Activated T-helper 1 cell treated with anti-CD3 and anti-CD28 coated beads, Interleukin-2, amount 50 U/mL, for 16 hours (primary cell): ENCODE measurements around the gene ZNF488.

Experiments
- DNase-seq, 2 donors: peaks; one replicate each; pipeline ENCODE4 v3.0.0-alpha.2; 2020; ENCODE audit warnings: low read depth in 1 of 2, low spot score in 1 of 2

The ZNF488 gene

GRCh38 chr10:47350671-47351640 lies 33.1 kb downstream of the ZNF488 start:
- no peak for DNase-seq

DNA sequence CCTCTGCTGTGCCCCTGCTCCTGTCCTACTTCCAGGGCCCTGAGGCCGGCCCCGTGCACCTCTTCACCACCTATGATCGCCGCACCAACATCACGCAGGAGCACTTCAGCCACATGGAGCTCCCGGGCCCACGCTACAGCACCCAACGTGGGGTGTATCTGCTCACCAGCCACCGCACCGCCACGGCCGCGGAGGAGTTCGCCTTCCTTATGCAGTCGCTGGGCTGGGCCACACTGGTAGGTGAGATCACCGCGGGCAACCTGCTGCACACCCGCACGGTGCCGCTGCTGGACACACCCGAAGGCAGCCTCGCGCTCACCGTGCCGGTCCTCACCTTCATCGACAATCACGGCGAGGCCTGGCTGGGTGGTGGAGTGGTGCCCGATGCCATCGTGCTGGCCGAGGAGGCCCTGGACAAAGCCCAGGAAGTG lies 34.1 kb downstream of the ZNF488 start:
- no peak for DNase-seq

DNA sequence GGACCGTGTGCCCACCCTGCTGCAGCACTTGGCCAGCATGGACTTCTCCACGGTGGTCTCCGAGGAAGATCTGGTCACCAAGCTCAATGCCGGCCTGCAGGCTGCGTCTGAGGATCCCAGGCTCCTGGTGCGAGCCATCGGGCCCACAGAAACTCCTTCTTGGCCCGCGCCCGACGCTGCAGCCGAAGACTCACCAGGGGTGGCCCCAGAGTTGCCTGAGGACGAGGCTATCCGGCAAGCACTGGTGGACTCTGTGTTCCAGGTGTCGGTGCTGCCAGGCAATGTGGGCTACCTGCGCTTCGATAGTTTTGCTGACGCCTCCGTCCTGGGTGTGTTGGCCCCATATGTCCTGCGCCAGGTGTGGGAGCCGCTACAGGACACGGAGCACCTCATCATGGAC lies 34.6 kb downstream of the ZNF488 start:
- DNase-seq, result no peak

GRCh38 chr10:47348661-47349470 lies 35.2 kb downstream of the ZNF488 start:
- no peak for DNase-seq

DNA sequence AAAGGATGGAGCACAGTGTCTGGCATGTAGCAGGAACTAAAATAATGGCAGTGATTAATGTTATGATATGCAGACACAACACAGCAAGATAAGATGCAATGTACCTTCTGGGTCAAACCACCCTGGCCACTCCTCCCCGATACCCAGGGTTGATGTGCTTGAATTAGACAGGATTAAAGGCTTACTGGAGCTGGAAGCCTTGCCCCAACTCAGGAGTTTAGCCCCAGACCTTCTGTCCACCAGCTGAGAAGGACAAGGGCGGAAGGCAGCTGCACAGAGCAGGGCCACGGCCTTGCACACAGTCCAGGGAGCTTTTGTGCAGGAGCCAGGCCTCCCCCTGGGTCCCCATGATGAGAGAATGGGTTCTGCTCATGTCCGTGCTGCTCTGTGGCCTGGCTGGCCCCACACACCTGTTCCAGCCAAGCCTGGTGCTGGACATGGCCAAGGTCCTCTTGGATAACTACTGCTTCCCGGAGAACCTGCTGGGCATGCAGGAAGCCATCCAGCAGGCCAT lies 35.9 kb downstream of the ZNF488 start, which contains the start of gene RBP3:
Gene RBP3 (plus strand): TSS at position 226 of the 514 bp plus-strand sequence. CDS start 122 bp downstream, at position 348.
- DNase-seq, result no peak

- no peak for DNase-seq
Measured at GRCh38 chr10:47347303-47347675, 36.8 kb downstream of the ZNF488 start.

DNA sequence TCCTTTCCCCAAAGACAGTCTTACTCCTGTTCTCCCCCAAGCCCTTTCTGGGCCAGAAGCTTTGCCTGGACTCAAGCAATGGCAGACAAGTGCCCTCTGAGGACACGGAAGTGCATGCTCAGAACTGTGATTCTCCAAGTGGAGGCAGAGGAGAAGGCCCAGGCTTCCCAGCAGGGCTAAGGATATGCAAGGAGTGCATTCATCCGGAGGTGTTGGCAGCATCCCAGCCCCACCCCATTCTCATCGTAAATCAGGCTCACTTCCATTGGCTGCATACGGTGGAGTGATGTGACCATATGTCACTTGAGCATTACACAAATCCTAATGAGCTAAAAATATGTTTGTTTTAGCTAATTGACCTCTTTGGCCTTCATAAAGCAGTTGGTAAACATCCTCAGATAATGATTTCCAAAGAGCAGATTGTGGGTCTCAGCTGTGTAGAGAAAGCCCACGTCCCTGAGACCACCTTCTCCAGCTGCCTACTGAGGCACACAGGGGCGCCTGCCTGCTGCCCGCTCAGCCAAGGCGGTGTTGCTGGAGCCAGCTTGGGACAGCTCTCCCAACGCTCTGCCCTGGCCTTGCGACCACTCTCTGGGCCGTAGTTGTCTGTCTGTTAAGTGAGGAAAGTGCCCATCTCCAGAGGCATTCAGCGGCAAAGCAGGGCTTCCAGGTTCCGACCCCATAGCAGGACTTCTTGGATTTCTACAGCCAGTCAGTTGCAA lies 37.4 kb downstream of the ZNF488 start:
- no peak for DNase-seq

DNA sequence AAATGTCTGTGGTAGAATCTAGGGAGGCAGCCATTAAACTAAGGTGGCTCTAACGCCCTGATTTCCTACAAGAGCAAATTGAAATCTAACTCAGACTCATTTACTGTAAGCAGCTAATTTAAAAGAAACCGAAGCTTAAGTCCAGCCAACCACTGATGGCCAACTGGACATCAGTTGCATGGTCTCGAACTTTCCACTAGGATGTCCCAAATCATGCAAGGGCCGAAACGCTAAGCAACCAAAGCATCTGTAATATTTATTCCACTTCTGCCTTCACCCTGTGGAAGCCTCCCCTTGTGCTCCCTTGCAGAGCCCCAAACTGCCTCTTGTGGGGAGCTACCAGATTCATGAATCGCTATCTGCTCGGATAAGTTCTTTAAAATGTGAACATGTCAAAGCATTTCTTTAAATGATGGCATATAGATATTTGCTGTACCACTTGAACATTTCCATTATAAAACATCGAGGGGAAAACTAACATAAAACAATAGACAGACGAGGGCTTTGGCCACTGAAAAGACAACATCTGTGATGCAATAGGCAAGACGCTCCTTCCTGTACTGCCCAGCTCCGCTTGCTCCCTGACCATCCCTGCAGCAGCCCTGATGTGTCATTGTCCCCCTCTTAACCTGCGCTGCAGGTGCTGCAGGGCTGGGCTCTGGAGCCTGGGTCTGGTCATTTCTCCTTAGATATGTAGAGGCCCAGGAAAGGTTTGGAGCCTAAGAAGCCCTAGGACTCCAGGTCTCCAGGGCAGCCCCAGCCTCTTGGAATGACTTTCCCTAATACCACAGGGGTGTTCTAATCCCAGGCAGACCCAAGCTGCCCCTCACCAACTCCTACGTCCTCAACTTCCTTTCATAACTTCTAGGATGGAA lies 38.9 kb downstream of the ZNF488 start:
- no peak for DNase-seq

DNA sequence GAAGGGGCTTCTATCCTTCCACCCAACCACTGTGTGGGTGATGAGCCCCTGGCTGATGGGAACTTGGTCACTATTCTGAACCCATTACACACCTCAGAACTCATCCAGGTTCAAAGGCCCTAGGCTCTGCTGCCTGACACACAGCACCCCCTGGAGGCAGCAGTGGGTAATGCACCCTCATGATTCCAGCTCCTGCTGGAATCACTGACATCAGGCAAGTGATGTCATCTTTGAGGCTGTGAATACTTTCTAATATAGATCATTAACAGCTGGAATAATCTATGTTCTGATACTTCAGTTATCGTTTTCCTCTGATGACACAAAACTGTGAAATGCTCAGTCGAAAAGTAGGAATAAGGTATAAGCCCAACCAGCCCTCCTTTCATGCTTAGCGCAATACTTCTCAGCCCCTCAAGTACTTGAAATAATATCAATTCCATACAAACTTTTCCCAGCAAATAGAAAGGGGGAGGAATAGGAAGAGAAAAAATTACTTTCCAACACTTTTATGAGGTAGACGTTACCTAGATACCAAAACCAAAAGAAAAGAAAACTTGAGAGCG lies 43.4 kb downstream of the ZNF488 start:
- peak; percentile 52 to 62 for DNase-seq

DNA sequence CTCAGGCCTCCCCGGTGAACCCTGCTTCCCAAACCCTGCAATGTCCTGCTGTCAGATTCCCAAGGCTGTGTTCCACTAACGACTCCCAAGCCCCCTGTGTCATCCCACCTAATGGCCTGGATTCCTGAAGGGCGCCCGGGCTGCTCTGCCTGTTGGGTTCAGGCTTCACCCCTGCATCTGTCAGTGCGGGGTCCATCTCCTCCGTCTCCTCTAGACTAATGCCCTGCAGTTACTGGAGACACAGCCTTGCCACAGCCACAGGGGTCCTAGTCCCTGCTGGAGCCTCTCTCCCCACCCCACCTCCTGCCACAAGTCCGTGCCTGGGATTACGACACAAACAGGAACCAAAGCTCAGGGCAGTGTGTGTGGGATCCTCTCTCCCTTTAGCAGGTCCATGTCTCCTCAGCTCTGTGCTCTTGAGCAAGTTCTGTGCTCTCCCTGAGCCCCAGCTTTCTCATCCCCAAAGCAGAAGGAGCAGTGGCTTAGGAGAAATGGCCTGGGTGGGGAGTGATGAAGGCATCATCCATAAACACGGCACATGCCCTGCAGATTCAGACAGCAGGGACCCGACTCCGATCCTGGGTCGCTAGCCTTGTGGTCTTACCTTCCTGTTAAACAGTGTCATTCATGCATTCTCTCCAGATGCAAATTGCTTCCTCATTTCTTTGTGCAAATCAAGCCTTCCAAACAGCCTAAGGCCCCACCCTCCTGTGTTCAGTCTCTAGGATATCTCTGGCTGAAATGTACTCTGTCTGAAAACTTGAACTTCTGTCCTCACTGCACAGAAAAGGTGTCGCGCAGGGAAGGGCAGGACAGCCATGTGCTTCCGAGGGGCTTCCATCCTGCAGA lies 44.1 kb downstream of the ZNF488 start:
- DNase-seq, result no peak

DNA sequence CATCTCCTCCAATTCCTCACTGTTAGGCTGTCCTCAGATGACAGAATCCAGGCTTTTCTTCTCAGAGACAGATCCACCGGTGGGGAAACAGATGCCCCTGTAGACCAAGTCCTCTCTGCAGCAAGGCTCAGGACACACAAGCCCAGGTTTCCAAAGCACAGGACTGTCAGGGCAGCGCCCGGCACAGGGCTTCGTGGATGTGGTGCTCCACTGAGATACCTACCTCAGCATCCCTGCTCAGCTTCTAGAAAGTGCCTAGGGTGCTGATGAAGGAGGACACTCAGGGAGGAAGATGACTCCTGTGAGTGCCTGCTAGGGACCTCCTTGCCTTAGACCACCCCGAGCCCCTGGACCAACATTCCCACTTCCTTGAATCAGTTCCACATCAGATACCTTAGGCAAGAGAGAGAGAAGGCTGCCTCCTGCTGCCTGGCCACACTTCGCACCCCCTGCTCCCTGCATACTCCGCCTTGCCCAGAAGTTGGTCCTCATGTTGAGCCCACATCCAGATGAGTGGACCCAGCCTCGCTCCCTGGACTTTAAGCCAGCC lies 44.8 kb downstream of the ZNF488 start:
- no peak for DNase-seq

DNA sequence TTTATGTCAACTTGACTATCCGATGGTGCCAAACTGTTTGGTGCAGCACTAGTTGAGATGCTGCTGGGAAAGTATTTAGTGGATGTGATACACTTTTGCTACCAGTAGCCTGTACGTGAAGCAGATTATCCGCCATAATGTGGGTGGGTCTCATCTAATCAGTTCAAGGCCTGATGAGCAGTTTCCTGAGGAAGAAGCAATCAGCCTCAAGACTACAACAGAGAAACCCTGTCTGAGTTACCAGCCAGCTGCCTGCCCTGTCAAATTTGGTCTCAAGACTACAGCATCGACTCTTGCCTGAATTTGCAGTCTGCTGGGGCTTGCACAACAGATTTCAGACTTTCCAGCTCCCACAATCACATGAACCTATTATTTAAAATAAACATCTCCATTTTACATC lies 46.8 kb downstream of the ZNF488 start:
- DNase-seq, result no peak

- no peak for DNase-seq
Measured at GRCh38 chr10:47336387-47337134, 47.5 kb downstream of the ZNF488 start.

DNA sequence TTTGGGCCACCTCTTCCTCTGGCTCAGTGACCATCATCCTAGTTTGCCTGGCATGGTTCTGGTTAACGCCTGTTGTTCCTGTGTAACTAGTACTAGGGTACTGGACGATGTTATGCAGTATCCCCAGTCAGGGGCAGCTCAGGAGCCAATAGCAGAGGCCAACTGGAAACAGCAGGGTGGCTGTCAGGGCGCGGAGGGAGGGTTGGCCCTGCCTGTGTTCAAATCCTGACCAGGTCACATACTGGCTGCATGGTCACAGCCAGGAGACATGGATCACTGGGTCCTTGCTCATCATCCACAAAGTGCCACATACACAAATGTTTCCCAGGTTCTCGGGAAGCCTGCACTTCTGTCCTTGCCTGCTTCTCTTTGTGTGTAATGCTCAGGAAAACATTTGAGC lies 48.2 kb downstream of the ZNF488 start:
- DNase-seq, result no peak

DNA sequence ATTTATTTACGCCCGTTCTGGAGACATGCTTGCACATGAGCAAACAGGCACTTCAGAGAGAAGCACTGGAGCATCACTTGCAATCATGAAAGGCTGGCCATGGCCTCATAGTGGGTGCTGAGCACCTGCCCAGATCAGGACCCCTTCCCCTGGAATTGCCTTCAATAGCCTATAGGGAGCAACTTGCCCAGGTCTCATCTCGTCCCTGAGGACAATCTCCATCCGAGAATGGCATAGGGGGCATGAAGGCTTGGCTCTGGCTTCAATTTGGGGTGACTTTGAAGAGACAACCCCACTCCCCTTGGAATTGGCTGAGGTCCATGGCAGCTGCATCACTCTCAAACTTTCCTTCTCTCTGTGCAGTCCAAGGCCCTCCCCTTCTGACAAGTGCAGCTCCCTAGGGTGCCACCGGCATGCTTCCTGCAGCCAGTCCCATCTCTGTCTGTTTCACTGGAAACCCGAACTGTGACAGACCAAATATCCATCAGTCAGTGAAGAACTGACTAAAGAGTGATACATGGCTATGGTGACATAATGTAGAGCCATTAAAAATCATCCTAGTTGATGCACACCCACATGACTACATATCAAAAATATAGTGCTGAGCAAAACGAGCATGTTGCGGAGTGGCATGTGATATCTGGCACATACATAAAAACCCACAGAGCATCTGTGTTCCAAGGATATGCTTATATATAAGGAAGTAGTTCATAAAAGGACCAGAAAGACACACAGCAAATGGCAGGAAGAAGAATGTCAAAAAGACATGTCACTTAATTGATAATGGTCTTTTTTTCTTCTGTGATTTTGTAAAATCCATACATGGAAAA lies 49.4 kb downstream of the ZNF488 start:
- DNase-seq, result no peak

GRCh38 chr10:47333532-47333931 lies 50.6 kb downstream of the ZNF488 start:
- no peak for DNase-seq

- DNase-seq, result no peak
Measured at GRCh38 chr10:47332946-47333345, 51.1 kb downstream of the ZNF488 start.
